Measurements from ENCODE around the gene PIEZO1.

GRCh38 chr16:88778271-88778525, 6.8 kb downstream of the PIEZO1 start:
- TF ChIP-seq POLR2A (IDR thresholded peaks at IDR 0.05; ENCODE audit: low read depth, low read length) = no peak
- no peak for TF ChIP-seq SPI1 (IDR thresholded peaks at IDR 0.05; ENCODE audit: low read depth, low read length)
- TF ChIP-seq POLR2AphosphoS5 (IDR thresholded peaks at IDR 0.05; ENCODE audit: low read depth, low read length) = no peak
- TF ChIP-seq PAX5 (IDR thresholded peaks at IDR 0.05; ENCODE audit: insufficient read depth, low read length, severe bottlenecking) = no peak
- no peak for TF ChIP-seq TAF1 (IDR thresholded peaks at IDR 0.05; ENCODE audit: low read depth, low read length)
